PFSK-1 (cell line): ENCODE data around the gene TLE3.

Experiments used
- FOXP2 ChIP-seq: optimal IDR thresholded peaks from 2 replicates; pipeline ENCODE3; 2011; ENCODE audit warnings: borderline replicate concordance, control low read depth, inconsistent platforms; ENCODE audit not compliant: insufficient read depth; ENCODE audit errors: extremely low read length, extremely low read depth
- POLR2AphosphoS5 ChIP-seq: IDR thresholded peaks from 2 replicates; pipeline ENCODE4 v1.6.1; 2012; ENCODE audit warnings: low read depth, mild to moderate bottlenecking, control low read depth, low read length, moderate library complexity
- REST ChIP-seq, 2 experiments: IDR thresholded peaks; 2 replicates each; pipeline versions ENCODE4 v1.6.1 to v1.8.0; 2011 to 2012; ENCODE audit warnings: low read depth in 2 of 2, low read length in 2 of 2, control low read depth in 1 of 2, inconsistent platforms in 1 of 2, mild to moderate bottlenecking in 1 of 2, moderate library complexity in 1 of 2; ENCODE audit not compliant: insufficient read depth in 1 of 2
- SIN3A ChIP-seq: IDR thresholded peaks from 2 replicates; pipeline ENCODE4 v1.6.1; 2012; ENCODE audit warnings: mild to moderate bottlenecking, low read length, moderate library complexity, borderline replicate concordance; ENCODE audit not compliant: insufficient read depth
- TAF1 ChIP-seq: IDR thresholded peaks from 2 replicates; pipeline ENCODE4 v1.6.1; 2012; ENCODE audit warnings: low read length, control low read depth, borderline replicate concordance; ENCODE audit not compliant: insufficient read depth

Gene TLE3

DNA sequence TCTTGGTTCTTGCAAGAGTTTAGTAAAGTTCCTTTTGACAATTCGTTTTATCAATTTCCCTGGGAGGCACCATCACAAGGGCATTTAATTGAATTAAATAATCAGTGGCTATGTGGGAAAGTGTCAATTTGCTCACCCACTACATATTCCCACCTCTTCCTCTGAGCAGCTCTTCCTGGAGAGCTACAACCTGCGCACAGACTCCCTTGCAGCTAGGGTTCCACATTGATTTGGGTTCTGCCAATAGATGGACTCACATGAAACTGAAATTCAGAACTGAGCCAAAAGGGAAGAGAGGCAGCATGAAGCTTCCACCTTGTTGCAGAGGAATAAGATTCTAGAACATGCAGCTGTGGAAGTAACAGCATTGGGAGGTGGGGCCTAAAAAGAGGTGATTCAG lies 94.8 kb downstream of the TLE3 start:
- TF ChIP-seq FOXP2 (no peak), REST (IDR thresholded peaks at IDR 0.05; ENCODE audit: insufficient read depth in 1 of 2, low read depth in 2 of 2, low read length in 2 of 2) (no peak), POLR2AphosphoS5 (no peak), TAF1 (no peak), SIN3A (no peak)

DNA sequence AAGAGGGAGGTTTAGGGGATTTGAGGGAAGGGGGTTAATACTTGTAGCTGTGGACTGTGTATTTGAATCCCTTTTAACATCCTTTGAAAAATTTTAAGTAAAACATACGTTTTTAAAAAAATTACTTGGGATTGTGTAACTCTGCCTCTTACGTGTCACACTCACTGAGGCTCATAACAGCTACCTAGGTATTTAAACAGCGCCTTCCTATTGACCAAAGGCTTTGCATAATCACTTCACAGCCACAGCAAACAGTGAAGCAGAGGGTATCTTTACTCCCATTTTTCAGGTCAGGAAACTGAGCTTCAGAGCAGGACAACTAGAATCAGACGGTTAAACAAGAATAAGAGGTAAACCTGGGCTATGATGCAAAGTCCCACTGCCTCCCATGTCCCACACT lies 95.9 kb downstream of the TLE3 start:
- no peak for TF ChIP-seq REST (IDR thresholded peaks at IDR 0.05; ENCODE audit: insufficient read depth in 1 of 2, low read depth in 2 of 2, low read length in 2 of 2)
- TF ChIP-seq SIN3A: no peak
- TF ChIP-seq FOXP2: no peak
- TF ChIP-seq TAF1: no peak
- TF ChIP-seq POLR2AphosphoS5: no peak

GRCh38 chr15:69999392-70000085 lies 98.2 kb downstream of the TLE3 start:
- TF ChIP-seq POLR2AphosphoS5 (no peak), SIN3A (no peak), REST (IDR thresholded peaks at IDR 0.05; ENCODE audit: insufficient read depth in 1 of 2, low read depth in 2 of 2, low read length in 2 of 2) (no peak), FOXP2 (no peak), TAF1 (no peak)

DNA sequence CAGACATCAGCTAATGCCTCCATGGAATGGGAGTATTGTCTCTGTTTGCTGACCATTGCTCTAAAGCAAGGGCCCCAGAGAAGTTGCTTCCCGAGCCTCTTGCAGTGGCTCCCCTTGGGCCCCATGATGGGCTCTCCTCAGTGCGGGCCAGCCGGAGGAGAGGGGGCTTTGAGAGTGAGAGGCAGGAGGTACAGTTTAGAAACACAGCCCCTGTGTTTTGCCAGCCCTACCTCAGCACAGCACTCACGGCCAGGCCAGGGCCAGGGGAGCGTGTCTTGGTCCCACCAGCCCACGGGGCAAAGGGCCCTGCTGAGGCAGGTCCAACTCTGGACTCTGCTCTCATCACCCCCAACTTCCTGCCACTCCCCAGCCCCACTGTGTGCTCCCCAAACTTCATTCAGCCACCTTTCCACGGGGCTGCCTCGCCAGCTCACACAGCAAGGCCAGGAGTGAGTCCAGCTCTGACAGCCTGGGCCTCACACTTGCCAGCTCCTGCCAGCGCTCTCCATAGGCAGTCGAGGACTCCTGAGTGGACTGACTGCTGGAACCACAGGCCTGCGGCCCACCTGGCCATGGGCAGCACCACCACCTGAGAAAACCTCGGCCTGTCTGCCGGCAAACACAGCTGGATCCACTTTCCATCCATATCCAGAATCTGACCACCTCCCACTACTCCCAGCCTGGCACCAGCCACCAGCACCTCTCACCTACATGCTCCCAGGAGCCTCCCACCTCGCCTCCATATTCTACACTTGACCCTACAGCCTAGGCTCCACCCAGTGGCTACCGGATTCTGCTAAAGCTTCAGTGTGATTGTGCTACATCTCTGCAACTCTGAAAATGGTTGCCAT lies 99.0 kb downstream of the TLE3 start:
- TF ChIP-seq REST (IDR thresholded peaks at IDR 0.05; ENCODE audit: insufficient read depth in 1 of 2, low read depth in 2 of 2, low read length in 2 of 2) (no peak), FOXP2 (no peak), SIN3A (no peak), TAF1 (no peak), POLR2AphosphoS5 (no peak)
